GM19463 (cell line): Measurements from ENCODE around the gene UGT1A9.

Experiments used
- ATAC-seq: cut with Tn5 transposase; IDR thresholded peaks from one replicate; pipeline ENCODE4 v1.9.1; 2021; ENCODE audit warnings: mild to moderate bottlenecking, moderate library complexity; ENCODE audit not compliant: unreplicated experiment

UGT1A9 gene

GRCh38 chr2:233758141-233758540 is 86.4 kb downstream of the UGT1A9 start:
- no peak for ATAC-seq

DNA sequence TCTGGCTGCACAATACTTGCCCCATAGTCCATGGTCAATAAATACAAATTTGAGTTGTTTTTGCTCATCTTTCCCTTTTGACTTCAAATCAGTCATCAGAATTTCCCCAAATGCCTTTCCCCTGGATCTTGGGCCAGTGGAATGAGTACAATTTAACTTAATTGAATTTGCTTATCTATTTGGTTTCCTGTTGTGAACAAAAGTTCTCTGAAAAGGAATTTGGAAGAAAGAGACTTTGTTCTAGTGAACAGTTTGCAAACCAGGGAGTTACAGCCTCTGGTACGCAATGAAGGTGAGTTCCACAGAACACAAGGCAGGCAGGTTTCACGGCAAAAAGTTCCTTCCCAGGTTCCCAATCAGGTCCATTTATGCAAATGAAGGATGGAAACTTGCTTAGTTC is 87.2 kb downstream of the UGT1A9 start:
- ATAC-seq, result no peak

- ATAC-seq, result no peak
Observed at GRCh38 chr2:233760043-233760442, 88.3 kb downstream of the UGT1A9 start, which contains the start of gene UGT1A1. UGT1A1 (plus strand) TSS chr2:233760270; CDS start chr2:233760288, 18 bp downstream.

- ATAC-seq, result no peak
Observed at GRCh38 chr2:233761040-233761769, 89.5 kb downstream of the UGT1A9 start.

- ATAC-seq, result no peak
Observed at GRCh38 chr2:233764264-233764663, 92.6 kb downstream of the UGT1A9 start.

DNA sequence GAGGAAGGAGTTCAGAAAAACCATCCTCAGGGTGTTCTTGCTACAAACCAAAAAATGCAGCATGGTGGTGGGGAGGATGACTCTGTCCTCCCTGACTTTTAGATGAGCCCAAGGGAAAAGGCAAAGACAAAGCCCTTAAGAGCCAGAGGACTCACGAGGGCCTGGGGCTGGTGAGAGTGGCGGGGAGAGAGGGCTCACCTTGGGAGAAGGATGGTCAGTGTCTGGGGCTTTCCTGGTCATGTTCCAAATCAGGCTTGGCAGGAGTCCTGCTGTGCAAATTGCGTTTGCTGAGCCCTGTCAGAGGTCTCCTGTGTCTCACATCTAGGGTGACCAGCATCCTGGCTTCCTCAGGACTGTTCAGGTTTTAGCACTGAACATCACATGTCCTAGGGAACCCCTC is 93.1 kb downstream of the UGT1A9 start:
- ATAC-seq, result no peak

DNA sequence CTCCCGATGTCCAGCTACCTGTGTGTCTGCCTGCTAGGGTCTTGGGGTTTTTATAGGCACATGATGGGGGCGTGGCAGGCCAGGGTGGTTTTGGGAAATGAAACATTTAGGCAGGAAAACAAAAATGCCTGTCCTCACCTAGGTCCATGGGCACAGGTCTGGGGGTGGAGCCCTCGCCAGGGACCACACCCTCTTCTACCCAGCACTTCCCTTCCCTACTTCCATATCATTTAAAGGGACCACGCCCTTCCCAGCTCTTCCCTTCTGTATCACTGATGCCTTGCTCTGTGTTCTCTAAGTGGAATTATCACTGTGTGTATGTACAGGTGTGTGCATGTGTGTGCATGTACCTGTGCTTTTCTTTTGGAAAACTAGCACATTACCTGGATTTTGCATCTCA is 94.7 kb downstream of the UGT1A9 start:
- ATAC-seq, result no peak

DNA sequence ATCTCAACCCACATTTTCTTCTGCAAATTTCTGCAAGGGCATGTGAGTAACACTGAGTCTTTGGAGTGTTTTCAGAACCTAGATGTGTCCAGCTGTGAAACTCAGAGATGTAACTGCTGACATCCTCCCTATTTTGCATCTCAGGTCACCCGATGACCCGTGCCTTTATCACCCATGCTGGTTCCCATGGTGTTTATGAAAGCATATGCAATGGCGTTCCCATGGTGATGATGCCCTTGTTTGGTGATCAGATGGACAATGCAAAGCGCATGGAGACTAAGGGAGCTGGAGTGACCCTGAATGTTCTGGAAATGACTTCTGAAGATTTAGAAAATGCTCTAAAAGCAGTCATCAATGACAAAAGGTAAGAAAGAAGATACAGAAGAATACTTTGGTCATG is 96.4 kb downstream of the UGT1A9 start:
- no peak for ATAC-seq

DNA sequence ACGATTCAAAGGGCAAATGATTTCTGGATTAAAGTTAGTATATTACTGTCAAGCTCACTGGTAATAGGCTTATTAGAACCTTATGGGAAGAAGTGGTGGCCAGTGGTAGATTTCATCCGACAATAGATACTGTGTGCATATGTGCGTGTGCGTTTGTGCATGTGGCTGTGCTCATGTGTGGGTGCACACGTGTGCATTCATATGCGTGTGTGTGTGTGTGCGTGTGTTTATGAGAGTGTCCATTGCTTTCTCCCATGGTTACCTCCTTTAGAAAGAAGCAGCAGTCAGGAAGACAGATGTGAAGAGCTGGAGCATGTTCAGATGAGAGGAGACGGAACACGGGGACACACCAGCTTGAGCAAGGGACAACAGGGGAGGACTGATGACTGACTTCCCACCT is 97.6 kb downstream of the UGT1A9 start:
- no peak for ATAC-seq

GRCh38 chr2:233772153-233772552 is 100.5 kb downstream of the UGT1A9 start:
- no peak for ATAC-seq

- no peak for ATAC-seq
Observed at GRCh38 chr2:233772583-233772982, 100.9 kb downstream of the UGT1A9 start.

- ATAC-seq, result no peak
Observed at GRCh38 chr2:233773854-233774253, 102.2 kb downstream of the UGT1A9 start.

DNA sequence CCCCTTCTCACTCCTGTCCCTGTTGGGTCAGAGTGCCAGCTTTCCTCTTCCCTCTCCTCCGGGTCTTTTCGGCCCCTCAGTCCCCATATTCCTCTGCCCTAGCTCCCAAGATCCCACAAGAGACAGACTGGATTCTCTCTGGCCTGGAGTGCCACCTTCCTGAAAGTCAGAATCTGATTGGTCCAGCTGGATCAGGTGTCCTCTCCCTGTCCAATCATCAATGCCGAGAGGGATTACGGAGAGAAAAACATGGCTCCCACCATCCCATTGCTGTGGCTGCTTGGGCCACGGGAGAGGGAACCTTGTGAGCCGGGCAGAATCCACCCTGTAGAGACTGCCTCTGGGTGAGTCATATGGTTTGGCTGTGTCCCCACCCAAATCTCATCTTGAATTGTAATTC is 103.7 kb downstream of the UGT1A9 start:
- no peak for ATAC-seq

- ATAC-seq, result no peak
Observed at GRCh38 chr2:233778030-233778429, 106.3 kb downstream of the UGT1A9 start, which contains the start of gene MROH2A. MROH2A (plus strand) TSS chr2:233778330; CDS start chr2:233779359, 1,029 bp downstream.

GRCh38 chr2:233779722-233780121 is 108.0 kb downstream of the UGT1A9 start:
- no peak for ATAC-seq

DNA sequence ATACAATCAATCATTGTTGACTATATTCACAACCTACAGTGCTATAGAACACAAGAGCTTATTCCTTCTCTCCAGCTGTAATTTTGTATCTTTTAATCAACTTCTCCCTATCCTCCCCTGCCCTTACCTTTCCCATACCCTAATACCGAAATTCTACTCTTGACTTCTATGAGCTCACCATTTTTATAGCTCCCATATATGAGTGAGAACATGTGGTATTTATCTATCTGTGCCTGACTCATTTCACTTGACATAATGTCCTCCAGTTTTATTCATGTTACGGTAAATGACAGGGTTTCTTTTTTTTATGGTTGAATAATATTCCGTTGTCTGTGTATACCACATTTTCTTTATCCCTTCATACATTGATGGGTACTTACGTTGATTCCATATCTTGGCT is 109.1 kb downstream of the UGT1A9 start:
- no peak for ATAC-seq

DNA sequence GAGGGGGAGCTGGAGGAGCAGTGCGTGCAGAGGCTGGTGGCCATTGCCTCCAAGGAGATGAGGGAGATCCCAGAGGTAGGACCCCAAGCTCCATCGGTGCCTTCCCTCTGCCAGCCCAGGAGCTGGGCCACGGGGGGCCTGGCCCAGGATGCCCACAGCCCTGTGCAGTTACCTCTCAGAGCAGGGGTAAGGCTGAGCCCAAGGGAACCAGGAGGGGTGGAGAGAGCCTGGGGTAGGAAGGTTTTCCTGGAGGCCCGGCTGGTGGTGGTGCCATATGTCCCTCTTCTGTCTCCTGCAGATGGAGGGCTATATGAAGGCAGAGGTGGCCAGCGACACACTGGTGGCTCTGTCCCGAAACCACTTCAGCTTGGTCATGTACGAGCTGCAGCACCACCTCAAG is 117.9 kb downstream of the UGT1A9 start:
- ATAC-seq, result no peak

DNA sequence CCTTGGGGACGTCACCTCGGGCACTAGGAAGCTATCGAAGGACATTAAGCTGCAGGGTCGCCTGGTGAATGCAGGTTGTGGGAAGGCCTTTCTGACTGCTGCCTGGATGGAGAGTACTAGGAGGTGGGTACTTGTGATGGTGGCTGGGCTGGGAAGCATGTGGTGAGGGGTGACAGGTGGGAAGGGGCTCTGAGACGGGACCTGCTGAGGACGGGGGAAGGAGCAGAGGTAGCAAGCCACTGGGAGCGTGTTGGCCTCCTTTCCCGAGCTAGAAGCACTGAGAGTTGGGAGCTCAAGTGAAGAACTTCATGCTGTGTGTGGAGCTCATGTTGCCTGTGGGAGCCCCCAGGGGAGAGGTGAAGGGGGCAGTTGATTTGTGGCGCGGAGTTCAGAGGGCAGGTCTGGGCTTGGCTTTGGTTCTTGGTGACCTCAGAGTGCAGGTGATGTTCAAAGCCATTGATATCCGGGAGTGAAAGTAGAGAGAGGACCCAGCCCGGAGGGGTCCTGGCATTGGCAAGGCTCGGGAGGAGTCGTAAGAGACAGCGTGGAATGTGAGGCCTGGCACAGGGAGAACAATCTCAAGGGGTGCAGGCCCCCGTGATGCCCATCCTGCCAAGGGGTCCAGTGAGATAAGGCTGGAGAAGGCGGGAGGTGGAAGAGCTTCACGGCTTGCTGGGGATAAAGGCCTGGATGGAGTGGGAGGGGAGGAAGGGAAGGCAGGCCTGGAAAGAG is 119.6 kb downstream of the UGT1A9 start:
- ATAC-seq, result no peak

GRCh38 chr2:233791883-233792329 is 120.2 kb downstream of the UGT1A9 start:
- no peak for ATAC-seq

DNA sequence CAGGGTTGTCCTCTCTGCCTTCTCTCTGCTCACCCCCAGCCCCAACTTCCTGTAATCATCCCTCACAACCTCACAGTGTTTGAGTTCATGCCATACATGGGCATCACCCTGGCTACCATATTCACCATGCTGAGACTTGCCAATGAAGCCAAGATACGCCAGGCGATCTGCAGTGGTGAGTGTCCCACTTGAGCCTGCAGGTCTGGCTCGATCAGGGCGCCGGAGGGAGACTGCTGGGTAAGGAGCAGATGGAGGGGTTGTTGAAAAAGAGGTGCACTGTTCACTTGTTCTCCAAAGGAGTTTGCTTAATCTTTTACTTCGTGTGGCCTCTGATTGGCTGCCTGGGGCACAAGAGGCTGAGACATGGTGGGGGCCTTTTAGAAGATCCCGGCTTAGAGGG is 121.0 kb downstream of the UGT1A9 start:
- ATAC-seq, result no peak

- no peak for ATAC-seq
Observed at GRCh38 chr2:233793465-233794127, 121.9 kb downstream of the UGT1A9 start.
